ENCODE results near the gene ZBED1. TPM values are rescaled to one million over a fixed set of nuclear protein-coding genes. Genes with fewer than 3 reads are reported as not detected.

ZBED1 gene
- total RNA-seq, 3 donors from 2014 or later = 37.6 to 38.7 (median 37.6) TPM

DNA sequence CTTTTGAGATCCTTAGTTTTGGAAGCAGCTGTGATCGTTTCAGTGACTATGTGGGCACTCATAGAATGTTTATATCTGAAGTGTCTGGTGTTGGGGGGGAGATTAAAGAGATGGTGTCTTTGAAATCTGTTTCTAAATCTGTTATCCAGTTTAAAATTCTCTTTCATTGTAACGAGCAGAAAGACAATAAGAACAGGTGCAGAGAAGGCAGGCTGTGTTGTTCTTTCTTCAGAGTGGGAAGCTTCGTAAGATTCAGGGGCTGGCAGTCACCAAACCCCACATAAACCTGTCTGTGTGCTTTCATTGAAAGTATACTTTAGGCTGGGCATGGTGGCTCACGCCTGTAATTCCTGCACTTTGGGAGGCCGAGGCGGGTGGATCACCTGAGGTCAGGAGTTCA lies 16.3 kb upstream of the ZBED1 start:
- no peaks in the 10 kb centered on the region for H3K36me3 ChIP-seq
- DNase-seq (ENCODE audit: low spot score in 2 of 2) = no peak
- H3K4me1 ChIP-seq = no peaks in the 10 kb centered on the region
- peaks cover 0 to 3% of the 10 kb centered on the region in 2 donors for H3K27me3 ChIP-seq
- H3K27ac ChIP-seq = no peak overlapping the region
- TF ChIP-seq POLR2A (IDR thresholded peaks at IDR 0.05) = no peak
- no peaks in the 10 kb centered on the region for H3K9me3 ChIP-seq
- intact Hi-C loops (cut with DNase I; ENCODE audit: low total_unique reads) = no loop called here
- no peak overlapping the region for H3K4me3 ChIP-seq

DNA sequence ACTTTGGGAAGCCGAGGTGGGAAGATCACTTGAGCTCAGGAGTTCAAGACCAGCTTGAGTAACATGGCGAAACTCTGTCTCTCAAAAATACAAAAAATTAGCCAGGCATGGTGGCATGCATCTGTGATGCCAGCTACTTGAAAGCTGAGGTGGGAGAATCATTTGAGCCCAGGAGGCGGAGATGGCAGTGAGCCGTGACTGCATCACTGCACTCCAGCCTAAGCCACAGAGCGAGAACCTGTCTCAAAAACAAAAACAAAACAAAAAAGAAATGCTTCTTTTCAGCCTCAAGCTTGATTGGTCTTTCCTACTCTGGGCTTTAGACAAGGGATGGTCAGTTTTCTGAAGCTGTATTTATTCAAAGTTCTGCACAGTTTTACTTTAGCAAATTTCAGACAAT lies 15.8 kb upstream of the ZBED1 start:
- DNase-seq (ENCODE audit: low spot score in 2 of 2) = no peak
- intact Hi-C loops (cut with DNase I; ENCODE audit: low total_unique reads) = no loop called here

DNA sequence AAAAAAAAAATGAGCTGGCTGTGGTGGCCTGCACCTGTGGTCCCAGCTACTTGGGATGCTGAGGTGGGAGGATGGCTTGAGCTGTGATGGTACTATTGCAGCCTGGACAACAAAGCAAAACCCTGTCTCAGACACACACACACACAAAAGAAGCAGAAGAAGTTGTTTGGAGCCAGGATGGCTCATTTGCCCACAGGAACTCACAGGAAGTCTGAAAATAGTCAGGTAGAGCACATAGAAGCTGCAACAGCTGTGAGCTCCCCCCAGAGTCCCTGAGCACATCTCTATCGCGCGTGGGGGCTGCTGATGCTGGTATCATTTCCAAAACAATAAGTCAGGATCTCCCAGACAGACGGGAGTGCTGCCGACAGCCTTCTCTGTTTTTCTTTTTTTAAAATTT lies 13.4 kb upstream of the ZBED1 start:
- H3K4me3 ChIP-seq = no peak overlapping the region
- no peaks in the 10 kb centered on the region for H3K4me1 ChIP-seq
- H3K9me3 ChIP-seq = no peaks in the 10 kb centered on the region
- H3K36me3 ChIP-seq = no peaks in the 10 kb centered on the region
- no peak for DNase-seq (ENCODE audit: low spot score in 2 of 2)
- H3K27me3 ChIP-seq = peaks cover 0 to 3% of the 10 kb centered on the region in 2 donors
- intact Hi-C loops (cut with DNase I; ENCODE audit: low total_unique reads) = no loop called here
- no peak for TF ChIP-seq CTCF (IDR thresholded peaks at IDR 0.05)
- no peak for TF ChIP-seq POLR2A (IDR thresholded peaks at IDR 0.05)
- no peak for TF ChIP-seq POLR2AphosphoS5 (IDR thresholded peaks at IDR 0.05)
- H3K27ac ChIP-seq = no peak overlapping the region

More for the DNA sequence above, 15.8 kb upstream of the ZBED1 start:
- no peak for TF ChIP-seq CTCF (IDR thresholded peaks at IDR 0.05)
- no peak for TF ChIP-seq POLR2AphosphoS5 (IDR thresholded peaks at IDR 0.05)
- no peak for TF ChIP-seq POLR2A (IDR thresholded peaks at IDR 0.05)
- H3K27ac ChIP-seq = no peak overlapping the region
- H3K36me3 ChIP-seq = no peaks in the 10 kb centered on the region
- peaks cover 0 to 3% of the 10 kb centered on the region in 2 donors for H3K27me3 ChIP-seq
- H3K4me1 ChIP-seq = no peaks in the 10 kb centered on the region
- H3K4me3 ChIP-seq = no peak overlapping the region
- H3K9me3 ChIP-seq = no peaks in the 10 kb centered on the region

- intact Hi-C loops (cut with DNase I; ENCODE audit: low total_unique reads) = no loop called here
- Histone ChIP-seq H3K36me3 (no peaks in the 10 kb centered on the region), H3K9me3 (no peaks in the 10 kb centered on the region), H3K4me1 (no peaks in the 10 kb centered on the region), H3K4me3 (no peak overlapping the region), H3K27me3 (peaks cover 0 to 3% of the 10 kb centered on the region in 2 donors), H3K27ac (no peak overlapping the region)
- DNase-seq (ENCODE audit: low spot score in 2 of 2) = no peak
- no peak for TF ChIP-seq CTCF (IDR thresholded peaks at IDR 0.05)
- TF ChIP-seq POLR2A (IDR thresholded peaks at IDR 0.05) = no peak
- no peak for TF ChIP-seq POLR2AphosphoS5 (IDR thresholded peaks at IDR 0.05)
Measured at GRCh38 chrX:2513121-2513664, 12.4 kb upstream of the ZBED1 start.

- H3K4me3 ChIP-seq = no peak overlapping the region
- no peaks in the 10 kb centered on the region for H3K9me3 ChIP-seq
- no peak for DNase-seq (ENCODE audit: low spot score in 2 of 2)
- intact Hi-C loops (cut with DNase I; ENCODE audit: low total_unique reads) = no loop called here
- H3K27me3 ChIP-seq = peaks cover 0 to 3% of the 10 kb centered on the region in 2 donors
- H3K36me3 ChIP-seq = no peaks in the 10 kb centered on the region
- TF ChIP-seq POLR2A (IDR thresholded peaks at IDR 0.05) (no peak), CTCF (IDR thresholded peaks at IDR 0.05) (no peak), POLR2AphosphoS5 (IDR thresholded peaks at IDR 0.05) (no peak)
- H3K4me1 ChIP-seq = no peaks in the 10 kb centered on the region
- H3K27ac ChIP-seq = no peak overlapping the region
Measured at GRCh38 chrX:2512501-2512900, 11.7 kb upstream of the ZBED1 start.

GRCh38 chrX:2511326-2511725 lies 10.6 kb upstream of the ZBED1 start:
- TF ChIP-seq CTCF (IDR thresholded peaks at IDR 0.05) = no peak
- no peak for TF ChIP-seq POLR2A (IDR thresholded peaks at IDR 0.05)
- no peak for TF ChIP-seq POLR2AphosphoS5 (IDR thresholded peaks at IDR 0.05)
- H3K4me1 ChIP-seq = no peaks in the 10 kb centered on the region
- no peaks in the 10 kb centered on the region for H3K9me3 ChIP-seq
- no peak for DNase-seq (ENCODE audit: low spot score in 2 of 2)
- H3K36me3 ChIP-seq = no peaks in the 10 kb centered on the region
- peaks cover 0 to 3% of the 10 kb centered on the region in 2 donors for H3K27me3 ChIP-seq
- intact Hi-C loops (cut with DNase I; ENCODE audit: low total_unique reads) = no loop called here
- no peak overlapping the region for H3K4me3 ChIP-seq
- no peak overlapping the region for H3K27ac ChIP-seq
